Thyroid gland (tissue), 4 donors: ENCODE data around the gene IRGC. TPM values are rescaled to one million over a fixed set of nuclear protein-coding genes. Genes with fewer than 3 reads are reported as not detected.

Experiments
- DNase-seq, 2 donors: peaks; one replicate each; pipeline ENCODE4 v3.0.0-alpha.2; 2019
- H3K27ac ChIP-seq, 3 donors: fragments of 200-600 bp; sonication (generic); 1 replicate in 2 of 3; 2 replicates in 1 of 3; pipeline ENCODE4 v1.5.1; 2016 to 2019; ENCODE audit warnings: mild to moderate bottlenecking in 1 of 3, moderate library complexity in 1 of 3
- H3K27me3 ChIP-seq: fragments of 200-600 bp; sonication (generic); one replicate; pipeline ENCODE4 v1.5.1; 2019
- H3K36me3 ChIP-seq, 2 donors: fragments of 200-600 bp; sonication (generic); one replicate each; pipeline ENCODE4 v1.5.1; 2016 to 2019
- H3K4me1 ChIP-seq, 2 donors: fragments of 200-600 bp; sonication (generic); one replicate each; pipeline ENCODE4 v1.5.1; 2017 to 2019
- H3K4me3 ChIP-seq, 3 donors: fragments of 200-600 bp; sonication (generic); replicated peaks in 1 of 3; 1 replicate in 2 of 3; 2 replicates in 1 of 3; pipeline ENCODE4 v1.5.1; 2016; ENCODE audit warnings: mild to moderate bottlenecking in 1 of 3
- H3K9me3 ChIP-seq: fragments of 200-600 bp; sonication (generic); one replicate; pipeline ENCODE4 v1.5.1; 2017
- POLR2A ChIP-seq, 2 donors: fragments of 450-650 bp; IDR thresholded peaks; one replicate each; pipeline ENCODE4 v1.6.1; 2017; ENCODE audit warnings: antibody characterized with exemption in 2 of 2, mild to moderate bottlenecking in 2 of 2, moderate library complexity in 1 of 2
- WGBS, 2 donors: methylation state at CpG; one replicate each; pipeline ENCODE4 v1.1.5; 2017; 5-methylcytosine and 5-hydroxymethylcytosine counted together
- intact Hi-C: fragments of 100-400 bp; cut with DNase I; formaldehyde crosslinking; loops from one replicate; pipeline ENCODE4 v1.15.1; 2023
- total RNA-seq, 4 donors: library from RNA; depleted of rRNA; stranded (reverse); fragments of >200 nt; gene quantifications; one replicate each; pipeline ENCODE4 v1.2.3, GENCODE V29; 2016
- TF ChIP-seq, protein P1 (sequence below), 6 experiments: fragments of 200-600 bp in 3 of 6; fragments of 450-650 bp in 3 of 6; sonication (generic) in 3 of 6; IDR thresholded peaks; one replicate each; pipeline ENCODE4 v1.5.1; 2016 to 2019; ENCODE audit warnings: antibody characterized with exemption in 6 of 6, mild to moderate bottlenecking in 2 of 6, inconsistent platforms in 1 of 6, moderate library complexity in 1 of 6

The IRGC gene
- total RNA-seq, 4 donors from 2014 or later, result 1.1 TPM; not detected in 3

DNA sequence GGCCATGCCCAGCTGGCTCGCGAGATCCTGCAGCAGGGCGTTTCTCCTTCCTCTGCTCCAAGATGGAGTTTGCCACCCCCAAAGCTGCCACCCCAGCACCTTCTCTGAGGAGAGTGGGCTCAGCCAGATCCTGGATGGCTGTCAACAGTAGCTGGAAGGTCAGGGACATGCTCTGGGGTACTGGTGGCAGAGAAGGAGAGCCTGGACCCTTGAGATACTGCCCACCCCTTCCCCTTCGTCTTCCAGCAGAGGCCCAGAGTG lies 11.6 kb downstream of the IRGC start:
- Histone ChIP-seq H3K4me3 (no peak overlapping the region), H3K27ac (no peak overlapping the region), H3K27me3 (no peaks in the 10 kb centered on the region), H3K36me3 (peaks cover 14 to 25% of the 10 kb centered on the region in 2 donors), H3K4me1 (no peaks in the 10 kb centered on the region), H3K9me3 (no peaks in the 10 kb centered on the region)
- intact Hi-C loops, result no loop called here
- no peak for DNase-seq
- WGBS, 2 donors, result 76 to 100% methylated on average over 1 to 4 of the region's 4 CpGs
- TF ChIP-seq, protein P1, sequence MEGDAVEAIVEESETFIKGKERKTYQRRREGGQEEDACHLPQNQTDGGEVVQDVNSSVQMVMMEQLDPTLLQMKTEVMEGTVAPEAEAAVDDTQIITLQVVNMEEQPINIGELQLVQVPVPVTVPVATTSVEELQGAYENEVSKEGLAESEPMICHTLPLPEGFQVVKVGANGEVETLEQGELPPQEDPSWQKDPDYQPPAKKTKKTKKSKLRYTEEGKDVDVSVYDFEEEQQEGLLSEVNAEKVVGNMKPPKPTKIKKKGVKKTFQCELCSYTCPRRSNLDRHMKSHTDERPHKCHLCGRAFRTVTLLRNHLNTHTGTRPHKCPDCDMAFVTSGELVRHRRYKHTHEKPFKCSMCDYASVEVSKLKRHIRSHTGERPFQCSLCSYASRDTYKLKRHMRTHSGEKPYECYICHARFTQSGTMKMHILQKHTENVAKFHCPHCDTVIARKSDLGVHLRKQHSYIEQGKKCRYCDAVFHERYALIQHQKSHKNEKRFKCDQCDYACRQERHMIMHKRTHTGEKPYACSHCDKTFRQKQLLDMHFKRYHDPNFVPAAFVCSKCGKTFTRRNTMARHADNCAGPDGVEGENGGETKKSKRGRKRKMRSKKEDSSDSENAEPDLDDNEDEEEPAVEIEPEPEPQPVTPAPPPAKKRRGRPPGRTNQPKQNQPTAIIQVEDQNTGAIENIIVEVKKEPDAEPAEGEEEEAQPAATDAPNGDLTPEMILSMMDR (IDR thresholded peaks at IDR 0.05), result no peak
- TF ChIP-seq POLR2A (IDR thresholded peaks at IDR 0.05), result no peak

- 86 to 89% methylated on average over 5 of the region's 5 CpGs for WGBS, 2 donors
These were observed 14.0 kb downstream of the IRGC start for GRCh38 chr19:43729919-43730318.

GRCh38 chr19:43731346-43731745 lies 15.5 kb downstream of the IRGC start:
- Histone ChIP-seq H3K27ac (no peak overlapping the region), H3K36me3 (peaks cover 28 to 41% of the 10 kb centered on the region in 2 donors), H3K4me1 (no peaks in the 10 kb centered on the region), H3K27me3 (no peaks in the 10 kb centered on the region), H3K9me3 (no peaks in the 10 kb centered on the region), H3K4me3 (no peak overlapping the region)
- intact Hi-C loops, result no loop called here
- WGBS, 2 donors, result 77 to 79% methylated on average over 6 to 10 of the region's 14 CpGs
- DNase-seq, result no peak
- no peak for TF ChIP-seq POLR2A (IDR thresholded peaks at IDR 0.05)

More at GRCh38 chr19:43729919-43730318, 14.0 kb downstream of the IRGC start:
- no peak for DNase-seq
- Histone ChIP-seq H3K9me3 (no peaks in the 10 kb centered on the region), H3K27ac (no peak overlapping the region), H3K4me3 (no peak overlapping the region), H3K36me3 (peaks cover 26 to 39% of the 10 kb centered on the region in 2 donors), H3K4me1 (no peaks in the 10 kb centered on the region), H3K27me3 (no peaks in the 10 kb centered on the region)
- intact Hi-C loops, result no loop called here
- no peak for TF ChIP-seq POLR2A (IDR thresholded peaks at IDR 0.05)
- TF ChIP-seq, protein P1 (IDR thresholded peaks at IDR 0.05), result no peak

DNA sequence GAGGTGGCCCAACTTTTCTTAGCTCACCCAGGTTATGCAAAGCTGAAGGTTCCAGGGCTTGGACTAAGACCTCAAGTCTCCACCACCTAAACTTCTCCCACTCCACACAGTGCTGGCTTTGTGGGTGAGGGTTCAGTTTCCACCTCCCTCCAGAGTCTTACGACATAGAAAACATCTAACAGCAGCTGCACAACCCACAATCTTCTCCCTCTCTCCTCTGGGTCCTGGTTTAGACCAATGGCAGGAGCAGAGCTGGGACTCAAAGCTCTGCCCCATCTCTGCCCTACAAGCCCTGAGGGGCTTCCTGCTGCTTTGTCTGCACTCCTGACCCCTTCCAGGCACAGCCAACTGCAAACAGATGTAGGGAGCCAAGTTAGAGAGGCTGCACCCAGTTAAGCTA lies 16.0 kb downstream of the IRGC start:
- Histone ChIP-seq H3K27ac (no peak overlapping the region), H3K4me1 (no peaks in the 10 kb centered on the region), H3K27me3 (no peaks in the 10 kb centered on the region), H3K4me3 (no peak overlapping the region), H3K36me3 (peaks cover 33 to 46% of the 10 kb centered on the region in 2 donors), H3K9me3 (no peaks in the 10 kb centered on the region)
- DNase-seq, result no peak
- intact Hi-C loops, result no loop called here
- whole genome bisulfite sequencing, 2 donors, result 73 to 90% methylated on average over 1 of the region's 1 CpG
- TF ChIP-seq, protein P1 (IDR thresholded peaks at IDR 0.05), result no peak
- TF ChIP-seq POLR2A (IDR thresholded peaks at IDR 0.05), result no peak

DNA sequence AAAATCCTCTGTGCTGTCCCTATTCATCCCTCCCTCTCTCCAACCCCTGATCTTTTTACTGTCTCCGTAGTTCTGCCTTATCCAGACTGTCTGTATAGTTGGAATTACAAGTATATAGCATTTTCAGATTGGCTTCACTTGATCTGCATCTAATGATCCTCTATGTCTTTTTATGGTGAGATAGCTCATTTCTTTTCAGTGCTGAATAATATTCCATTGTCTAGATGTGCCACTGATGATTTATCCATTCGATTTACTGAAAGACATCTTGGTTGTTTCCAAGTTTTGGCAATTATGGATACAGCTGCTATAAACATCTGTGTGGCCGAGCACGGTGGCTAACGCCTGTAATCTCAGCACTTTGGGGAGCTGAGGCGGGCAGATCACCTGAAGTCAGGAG lies 19.1 kb downstream of the IRGC start:
- WGBS, 2 donors, result 94 to 97% methylated on average over 6 of the region's 6 CpGs
- TF ChIP-seq, protein P1 (IDR thresholded peaks at IDR 0.05), result no peak
- no peak for TF ChIP-seq POLR2A (IDR thresholded peaks at IDR 0.05)
- H3K4me1 ChIP-seq, result no peaks in the 10 kb centered on the region
- H3K27ac ChIP-seq, result no peak overlapping the region
- no peak for DNase-seq
- no peak overlapping the region for H3K4me3 ChIP-seq
- no peaks in the 10 kb centered on the region for H3K27me3 ChIP-seq
- H3K9me3 ChIP-seq, result no peaks in the 10 kb centered on the region
- intact Hi-C loops, result no loop called here
- peaks cover 47 to 66% of the 10 kb centered on the region in 2 donors for H3K36me3 ChIP-seq

DNA sequence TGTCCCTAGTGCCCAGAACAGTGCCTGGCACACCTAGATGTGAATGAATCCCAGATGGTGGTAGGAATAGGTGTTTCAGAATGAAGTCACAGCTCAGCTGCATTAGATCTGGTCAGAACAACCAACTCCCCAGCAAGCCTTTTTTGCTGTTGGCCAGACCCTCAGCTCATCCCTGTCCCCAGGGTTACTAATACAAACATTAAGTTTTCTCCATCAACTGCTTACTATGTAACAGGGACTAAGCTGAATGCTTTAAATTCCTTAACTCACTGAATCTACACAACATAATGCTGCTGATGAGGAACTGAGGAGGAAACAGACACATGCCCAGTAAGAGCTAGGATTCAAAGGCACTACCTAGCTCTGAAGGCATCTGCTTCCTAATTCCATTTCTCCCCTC lies 20.1 kb downstream of the IRGC start:
- Histone ChIP-seq H3K9me3 (no peaks in the 10 kb centered on the region), H3K4me3 (no peak overlapping the region), H3K27me3 (no peaks in the 10 kb centered on the region), H3K27ac (no peak overlapping the region), H3K4me1 (no peaks in the 10 kb centered on the region), H3K36me3 (peaks cover 48 to 69% of the 10 kb centered on the region in 2 donors)
- TF ChIP-seq, protein P1 (IDR thresholded peaks at IDR 0.05), result no peak
- no peak for TF ChIP-seq POLR2A (IDR thresholded peaks at IDR 0.05)
- no peak for DNase-seq
- intact Hi-C loops, result no loop called here
